ENCODE measurements around the gene UPK3BL2. TPM values are rescaled to one million over a fixed set of nuclear protein-coding genes. Genes with fewer than 3 reads are reported as not detected.
A peak's percentile ranks its signal among the peaks of the same experiment; 100 is the strongest.
"Not testable (repeated sequence)": the region's sequence is repeated elsewhere in the genome, so short reads cannot be mapped to it uniquely, and the experiment has no call there.

The UPK3BL2 gene
- polyA plus RNA-seq, 1 donor = 18.4 TPM

- not testable (repeated sequence) for DNase-seq
Measured at GRCh38 chr7:102527822-102528793, 15.4 kb downstream of the UPK3BL2 start.

GRCh38 chr7:102527182-102527581 lies 16.3 kb downstream of the UPK3BL2 start:
- DNase-seq = not testable (repeated sequence)

DNA sequence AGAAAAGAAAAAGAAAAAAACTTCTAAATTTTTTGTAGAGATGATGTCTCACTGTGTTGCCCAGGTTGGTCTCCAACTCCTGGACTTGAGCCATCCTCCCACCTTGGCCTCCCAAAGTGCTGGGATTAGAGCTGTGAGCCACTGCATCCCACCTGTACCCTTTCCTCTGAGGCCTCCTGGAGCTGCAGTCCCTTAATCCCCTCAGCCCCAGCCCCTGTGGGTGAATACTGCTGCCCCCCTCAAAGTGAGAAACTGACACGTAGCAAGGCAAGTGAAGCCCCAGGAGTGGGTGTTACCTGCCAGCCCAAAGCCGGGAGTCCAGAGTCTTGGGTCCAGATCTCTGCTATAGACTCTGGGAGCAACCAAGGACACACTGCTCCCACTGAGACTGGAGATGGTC lies 18.7 kb downstream of the UPK3BL2 start:
- DNase-seq = not testable (repeated sequence)

DNA sequence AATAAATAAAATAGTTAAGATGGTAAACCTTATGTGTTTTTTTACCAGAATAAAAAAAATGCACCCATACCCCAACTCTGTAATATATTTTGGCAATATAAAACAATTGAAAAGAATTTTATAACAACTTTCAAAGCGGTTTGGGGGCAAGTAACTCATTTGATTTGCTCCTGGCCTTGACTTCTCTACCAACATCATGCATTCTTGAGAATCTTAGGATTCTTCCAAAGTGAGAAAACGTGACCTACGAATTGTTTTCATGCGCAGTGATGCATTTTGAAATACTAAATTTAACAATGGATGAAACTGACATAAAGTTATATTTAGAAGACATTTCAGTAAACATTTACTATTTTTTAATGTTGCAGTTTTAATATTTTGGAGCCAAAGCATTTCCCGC lies 22.7 kb downstream of the UPK3BL2 start:
- DNase-seq = not testable (repeated sequence)

DNA sequence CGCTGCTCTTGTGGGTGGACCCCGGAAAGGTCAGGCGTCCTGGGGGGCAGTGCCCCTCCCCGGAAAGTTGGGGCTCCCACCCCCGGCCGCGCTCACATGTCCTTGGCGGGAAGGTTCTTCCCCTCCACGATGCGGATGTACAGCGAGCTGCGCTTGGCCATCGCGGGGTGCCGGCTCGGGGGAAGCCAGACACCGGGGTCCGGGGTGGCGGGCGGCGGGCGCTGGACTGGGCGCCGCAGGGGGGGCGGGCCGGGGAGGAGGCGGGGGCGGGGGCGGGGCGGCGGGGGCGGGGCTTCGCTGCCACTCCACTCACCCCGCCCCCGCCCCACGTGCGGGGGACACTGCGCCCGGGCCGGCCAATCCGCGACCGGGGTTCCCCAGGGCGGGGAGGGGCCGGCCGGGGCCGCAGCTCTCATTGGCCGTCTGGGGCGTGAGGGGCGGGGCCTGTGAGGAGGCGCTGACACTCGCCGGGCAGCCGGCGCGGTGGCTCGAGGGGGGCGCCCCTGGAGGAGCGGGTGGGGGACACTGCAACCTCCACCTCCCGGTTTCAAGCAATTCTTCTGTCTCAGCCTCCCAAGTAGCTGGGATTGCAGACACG lies 25.8 kb downstream of the UPK3BL2 start, which contains the start of gene RASA4B:
Gene RASA4B (minus strand): TSS at position 228 of the 598 bp plus-strand sequence. CDS start 67 bp downstream, at position 161.
- peak; percentile 6 for DNase-seq

- not testable (repeated sequence) for DNase-seq
Measured at GRCh38 chr7:102516951-102517350, 26.5 kb downstream of the UPK3BL2 start.

DNA sequence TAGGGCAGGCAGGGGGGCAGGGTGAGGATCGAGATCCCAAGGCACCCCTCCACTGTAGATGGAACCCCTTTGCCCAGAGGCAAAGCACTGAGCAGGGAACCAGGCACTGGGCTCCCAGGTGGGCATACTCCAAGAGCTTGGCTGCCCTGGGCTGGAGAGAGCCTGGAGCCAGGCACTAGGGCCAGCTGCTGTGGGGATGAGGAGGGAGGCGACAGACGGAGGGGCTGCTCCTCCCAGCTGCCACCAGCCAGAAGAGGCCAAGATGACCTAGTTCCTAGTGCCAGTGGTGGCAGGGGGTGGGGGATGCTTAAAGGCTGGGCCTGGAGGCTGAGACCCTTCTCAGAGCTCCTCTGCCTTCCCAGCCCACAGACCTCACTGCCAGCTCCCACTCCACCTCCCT lies 27.6 kb downstream of the UPK3BL2 start:
- DNase-seq = not testable (repeated sequence)

DNA sequence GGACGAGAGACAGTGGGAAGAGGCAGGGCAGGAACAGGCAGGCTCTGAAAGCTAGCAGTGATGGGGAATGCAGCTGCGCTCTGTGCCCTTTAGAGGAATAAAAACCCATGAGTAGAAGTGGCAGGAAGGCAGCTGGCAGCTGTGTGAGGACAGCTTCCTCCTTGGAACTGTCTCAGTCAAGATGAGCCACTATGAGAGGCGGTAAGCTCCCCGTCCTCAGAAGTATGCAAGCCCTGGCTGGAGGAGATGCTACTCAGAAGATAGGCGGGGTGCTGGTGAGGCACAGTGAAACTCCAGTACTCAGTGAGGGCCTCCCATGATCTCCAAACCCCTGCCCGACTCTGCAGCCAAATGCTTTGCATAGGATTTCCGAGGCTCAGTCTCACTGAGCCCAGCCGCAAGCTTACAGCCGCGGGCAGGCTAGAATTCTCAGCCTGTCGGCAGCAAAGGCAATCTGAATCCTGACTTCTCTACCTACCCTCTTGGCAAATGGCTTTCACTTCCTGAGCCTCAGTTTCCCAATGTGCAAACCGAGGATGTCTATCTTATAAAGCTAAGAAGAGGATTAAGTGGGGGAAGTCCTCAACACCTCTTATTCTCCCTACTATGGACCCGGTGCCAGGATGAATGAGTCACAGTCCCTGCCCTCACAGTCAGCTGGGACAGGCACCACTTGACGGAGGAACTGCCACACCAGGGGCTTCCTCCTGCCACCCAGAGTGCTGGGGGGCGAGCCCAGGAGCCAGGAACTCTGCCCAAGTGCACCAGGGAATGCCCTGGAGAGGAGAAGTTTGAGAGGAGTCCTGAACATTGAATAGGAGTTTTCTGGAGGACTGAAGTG lies 28.4 kb downstream of the UPK3BL2 start:
- DNase-seq = not testable (repeated sequence)

DNA sequence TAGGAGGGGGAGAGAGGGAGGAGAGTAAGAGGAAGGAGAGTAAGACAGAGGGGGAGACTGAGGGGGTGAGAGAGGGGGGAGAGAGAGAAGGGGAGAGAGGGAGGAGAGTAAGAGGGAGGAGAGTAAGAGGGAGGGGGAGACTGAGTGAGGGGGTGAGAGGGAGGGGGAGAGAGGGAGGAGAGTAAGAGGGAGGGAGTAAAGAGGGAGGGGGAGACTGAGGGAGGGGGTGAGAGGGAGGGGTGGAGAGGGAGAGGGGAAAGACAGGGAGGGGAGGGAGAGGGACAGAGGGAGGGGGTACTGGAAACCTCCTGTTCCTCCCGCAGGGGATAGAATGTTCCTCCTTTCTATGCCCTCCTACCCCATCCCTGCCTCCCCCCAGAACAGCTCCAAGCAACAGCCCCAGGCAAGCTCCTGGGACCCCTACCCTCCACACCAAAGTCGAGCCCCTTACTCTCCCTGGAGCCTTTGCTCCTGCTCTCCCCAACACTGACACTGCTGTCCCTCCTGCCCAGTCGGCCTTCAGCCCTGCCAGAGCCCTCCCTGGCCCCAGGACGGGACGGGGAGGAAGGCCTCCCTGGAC lies 30.8 kb downstream of the UPK3BL2 start:
- peak; percentile 97 for DNase-seq

- not testable (repeated sequence) for DNase-seq
Measured at GRCh38 chr7:102511860-102512522, 31.5 kb downstream of the UPK3BL2 start.

GRCh38 chr7:102510575-102510974 lies 32.9 kb downstream of the UPK3BL2 start:
- not testable (repeated sequence) for DNase-seq

DNA sequence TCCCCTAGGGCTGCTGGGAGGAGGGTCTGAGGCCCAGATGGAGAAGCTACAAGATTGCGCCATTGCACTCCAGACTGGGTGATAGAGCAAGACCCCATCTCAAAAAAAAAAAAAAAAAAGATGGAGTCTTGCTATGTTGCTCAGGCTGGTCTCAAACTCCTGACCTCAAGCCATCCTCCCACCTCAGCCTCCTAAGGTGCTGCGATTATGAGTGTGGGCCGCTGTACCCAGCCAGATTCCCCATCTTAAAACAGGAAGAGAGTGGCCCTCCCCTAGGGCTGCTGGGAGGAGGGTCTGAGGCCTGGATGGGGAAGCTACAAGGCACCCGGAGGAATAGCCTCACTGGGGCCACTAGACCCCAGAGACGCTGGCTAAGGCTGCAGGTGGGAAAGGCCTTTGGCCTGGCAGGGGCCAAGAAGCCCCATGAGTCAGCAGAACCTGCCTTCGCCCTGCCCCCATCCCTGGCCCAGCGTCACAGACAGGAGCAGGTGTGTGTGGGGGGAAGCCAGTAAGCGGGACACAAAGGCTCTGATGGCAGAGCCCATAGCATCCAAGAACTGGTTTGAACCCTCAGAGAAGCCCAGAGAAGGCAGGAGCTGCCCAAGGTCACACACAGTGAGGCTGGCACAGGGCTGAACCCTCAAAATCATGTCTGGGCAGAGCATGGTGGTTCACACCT lies 35.9 kb downstream of the UPK3BL2 start:
- not testable (repeated sequence) for DNase-seq

DNA sequence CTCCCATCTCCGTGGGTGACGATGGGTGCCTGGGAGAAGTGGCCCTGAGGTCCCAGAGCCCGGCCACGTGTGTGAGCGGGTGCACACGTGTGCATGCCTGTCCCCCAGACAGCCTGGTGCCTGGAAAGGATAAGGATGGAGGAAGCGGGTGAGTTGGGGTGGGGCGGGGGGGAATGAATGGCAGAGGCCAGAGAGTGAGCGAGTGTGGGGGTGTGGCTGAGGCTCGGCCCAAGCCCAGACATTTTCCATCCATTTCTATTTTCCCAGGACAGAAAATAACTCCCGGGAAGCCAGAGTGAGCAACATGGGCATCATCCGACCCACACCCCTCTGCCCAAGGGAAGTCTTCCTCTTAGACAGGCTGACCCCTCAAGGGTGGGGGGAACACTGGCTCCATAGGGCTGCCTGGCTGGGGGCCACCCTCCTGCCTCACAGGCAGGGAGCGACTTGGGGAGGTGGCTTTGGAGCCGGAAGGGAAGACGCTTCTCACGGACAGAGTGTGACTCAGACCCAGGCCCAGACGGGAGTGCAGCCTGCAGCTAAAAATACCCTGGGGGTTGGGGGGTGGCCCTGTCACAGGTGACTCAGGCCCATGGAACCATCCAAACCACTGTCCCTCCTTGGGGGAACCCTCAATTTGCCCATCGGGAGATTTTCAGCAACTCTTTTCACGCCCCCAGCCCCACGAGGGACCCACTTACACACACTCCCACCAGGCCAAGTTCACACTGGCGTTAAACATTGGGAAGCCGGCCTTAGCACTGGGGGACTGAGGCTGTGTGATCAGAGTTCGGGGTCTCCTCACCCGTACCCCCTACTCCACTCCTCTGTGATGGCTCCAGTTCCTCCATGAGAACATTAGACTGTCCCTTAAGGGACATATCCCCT lies 38.0 kb downstream of the UPK3BL2 start:
- not testable (repeated sequence) for DNase-seq

- DNase-seq = not testable (repeated sequence)
Measured at GRCh38 chr7:102503141-102503540, 40.4 kb downstream of the UPK3BL2 start.

- DNase-seq = not testable (repeated sequence)
Measured at GRCh38 chr7:102498321-102498720, 45.2 kb downstream of the UPK3BL2 start.

DNA sequence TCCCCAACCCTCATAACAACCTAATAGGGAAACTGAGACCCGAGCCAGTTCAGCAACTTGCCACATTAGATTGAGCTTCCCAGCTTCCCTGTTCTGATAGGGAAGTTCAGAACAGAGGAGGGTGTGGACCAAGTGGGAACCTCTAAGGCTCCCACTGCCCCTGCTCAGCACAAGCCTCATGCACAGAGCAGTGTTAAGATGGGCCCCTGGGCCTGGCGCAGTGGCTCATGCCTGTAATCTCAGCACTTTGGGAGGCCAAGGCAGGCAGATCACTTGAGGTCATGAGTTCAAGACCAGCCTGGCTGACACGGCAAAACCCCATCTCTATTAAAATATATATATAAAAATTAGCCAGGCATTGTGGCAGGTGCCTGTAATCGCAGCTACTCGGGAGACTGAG lies 46.2 kb downstream of the UPK3BL2 start:
- DNase-seq = not testable (repeated sequence)

GRCh38 chr7:102496861-102497260 lies 46.6 kb downstream of the UPK3BL2 start:
- not testable (repeated sequence) for DNase-seq

GRCh38 chr7:102494473-102495149 lies 48.9 kb downstream of the UPK3BL2 start:
- DNase-seq = not testable (repeated sequence)

GRCh38 chr7:102494026-102494425 lies 49.5 kb downstream of the UPK3BL2 start:
- not testable (repeated sequence) for DNase-seq

Measured in hindlimb muscle (tissue), 1 donor.